Neural cell (in vitro differentiated cells): ENCODE results near the gene ST3GAL3. TPM values are rescaled to one million over a fixed set of nuclear protein-coding genes. Genes with fewer than 3 reads are reported as not detected.

ENCODE experiments used
- H2AFZ ChIP-seq: fragments of 200-600, 300-800 bp; sonication (generic), shearing (Covaris generic); 2 replicates; pipeline ENCODE4 v1.6.0; 2014; ENCODE audit warnings: low read depth, mild to moderate bottlenecking, antibody characterized with exemption, low read length, moderate library complexity
- H3F3A ChIP-seq: fragments of 200-600 bp; shearing (Covaris generic); 2 replicates; pipeline ENCODE4 v1.6.1; 2016; ENCODE audit warnings: mild to moderate bottlenecking, moderate library complexity, mixed read lengths, antibody characterized with exemption, low read length; ENCODE audit not compliant: insufficient read depth, poor library complexity, severe bottlenecking
- H3K27ac ChIP-seq: fragments of 200-600, 300-800 bp; sonication (generic), shearing (Covaris generic); 2 replicates; pipeline ENCODE4 v1.5.1; 2014; ENCODE audit warnings: mild to moderate bottlenecking, low read length, moderate library complexity
- H3K27me3 ChIP-seq: fragments of 300-800, 200-600 bp; sonication (generic), shearing (Covaris generic); 2 replicates; pipeline ENCODE4 v1.6.0; 2014; ENCODE audit warnings: mild to moderate bottlenecking, low read depth, low read length, moderate library complexity; ENCODE audit not compliant: insufficient read depth
- H3K36me3 ChIP-seq: fragments of 300-800, 200-600 bp; sonication (generic), shearing (Covaris generic); 2 replicates; pipeline ENCODE4 v1.5.1; 2014; ENCODE audit warnings: mild to moderate bottlenecking, antibody characterized with exemption, low read length, moderate library complexity; ENCODE audit not compliant: insufficient read depth
- H3K4me2 ChIP-seq: fragments of 300-800, 200-600 bp; sonication (generic), shearing (Covaris generic); 2 replicates; pipeline ENCODE4 v1.6.0; 2014; ENCODE audit warnings: mild to moderate bottlenecking, low read length
- H3K4me3 ChIP-seq: fragments of 300-800, 200-600 bp; sonication (generic), shearing (Covaris generic); 2 replicates; pipeline ENCODE4 v1.5.1; 2014; ENCODE audit warnings: mild to moderate bottlenecking, low read length, moderate library complexity
- H3K79me2 ChIP-seq: fragments of 200-600 bp; shearing (Covaris generic); replicated peaks from 2 replicates; pipeline ENCODE4 v1.6.0; 2014; ENCODE audit warnings: mild to moderate bottlenecking, low read length, moderate library complexity; ENCODE audit not compliant: insufficient read depth
- H3K9ac ChIP-seq: fragments of 300-800, 200-600 bp; sonication (generic), shearing (Covaris generic); 2 replicates; pipeline ENCODE4 v1.6.1; 2016; ENCODE audit warnings: mild to moderate bottlenecking, low read length, mixed read lengths
- H3K9me2 ChIP-seq: fragments of 200-600 bp; shearing (Covaris generic); 2 replicates; pipeline ENCODE4 v1.6.1; 2016; ENCODE audit warnings: mild to moderate bottlenecking, low read length, mixed read lengths; ENCODE audit not compliant: insufficient read depth
- H3K9me3 ChIP-seq: fragments of 200-600, 300-800 bp; sonication (generic), shearing (Covaris generic); 2 replicates; pipeline ENCODE4 v1.6.1; 2016; ENCODE audit warnings: mild to moderate bottlenecking, mixed run types, low read length, moderate library complexity, mixed read lengths
- H4K20me1 ChIP-seq: fragments of 200-600 bp; shearing (Covaris generic); 2 replicates; pipeline ENCODE4 v1.6.1; 2016; ENCODE audit warnings: mild to moderate bottlenecking, mixed run types; ENCODE audit not compliant: insufficient read depth
- EP300 ChIP-seq: fragments of 450-650 bp; conservative IDR thresholded peaks from 2 replicates; pipeline ENCODE4 v1.6.1; 2014; ENCODE audit warnings: antibody characterized with exemption, mild to moderate bottlenecking, moderate library complexity; ENCODE audit not compliant: poor library complexity, severe bottlenecking
- EZH2 ChIP-seq: fragments of 200-600, 300-800 bp; shearing (Covaris generic), sonication (generic); IDR thresholded peaks from 2 replicates; pipeline ENCODE4 v1.6.1; 2014; ENCODE audit warnings: antibody characterized with exemption, low read length, borderline replicate concordance, mild to moderate bottlenecking; ENCODE audit not compliant: insufficient read depth, poor library complexity, severe bottlenecking
- MXI1 ChIP-seq: fragments of 450-650 bp; conservative IDR thresholded peaks from 2 replicates; pipeline ENCODE4 v1.6.1; 2014; ENCODE audit warnings: antibody characterized with exemption, mild to moderate bottlenecking; ENCODE audit not compliant: poor library complexity, severe bottlenecking
- POLR2AphosphoS5 ChIP-seq: IDR thresholded peaks from 2 replicates; pipeline ENCODE4 v1.6.1; 2012
- RAD21 ChIP-seq: fragments of 450-650 bp; conservative IDR thresholded peaks from 2 replicates; pipeline ENCODE4 v1.6.1; 2014; ENCODE audit warnings: antibody characterized with exemption, mild to moderate bottlenecking, moderate library complexity
- SMC3 ChIP-seq: fragments of 450-650 bp; conservative IDR thresholded peaks from 2 replicates; pipeline ENCODE4 v1.6.1; 2014; ENCODE audit warnings: antibody characterized with exemption, mild to moderate bottlenecking, moderate library complexity; ENCODE audit not compliant: poor library complexity
- TAF1 ChIP-seq: IDR thresholded peaks from 2 replicates; pipeline ENCODE4 v1.6.1; 2012; ENCODE audit warnings: low read depth
- polyA plus RNA-seq: library from polyadenylated mRNA; depleted of rRNA; stranded (reverse); fragments of >200 nt; gene quantifications from 2 replicates; pipeline ENCODE4 v1.2.3, GENCODE V29; 2014
- TF ChIP-seq, protein P1 (sequence below): IDR thresholded peaks from 2 replicates; pipeline ENCODE4 v1.6.1; 2012; ENCODE audit warnings: borderline replicate concordance
- TF ChIP-seq, protein P2 (sequence below): fragments of 450-650 bp; IDR thresholded peaks from 2 replicates; pipeline ENCODE4 v1.5.1; 2014; ENCODE audit warnings: antibody characterized with exemption, mild to moderate bottlenecking, moderate library complexity; ENCODE audit not compliant: poor library complexity, severe bottlenecking

Gene ST3GAL3
- polyA plus RNA-seq, 1 donor from 2014 or later = 36.8 TPM

DNA sequence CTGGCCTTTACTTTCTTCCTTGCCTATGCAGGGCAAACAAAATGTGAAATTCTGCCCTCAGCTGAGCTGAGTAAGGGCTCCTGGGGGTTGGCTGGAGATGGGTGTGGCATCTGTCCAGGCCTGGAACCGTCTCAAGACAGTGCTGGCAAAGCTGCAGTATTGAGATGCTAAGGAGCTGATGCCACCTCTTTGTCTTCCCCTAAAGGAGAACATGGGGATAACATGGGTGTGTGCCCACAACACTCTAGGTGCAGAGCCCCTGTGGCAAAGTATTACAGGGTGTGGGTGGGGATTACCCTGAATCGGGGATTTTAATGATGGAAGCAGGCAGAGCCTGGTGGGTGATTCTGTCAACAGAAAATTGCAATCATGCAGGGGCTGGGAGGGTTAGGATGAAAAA lies 2.5 kb upstream of the ST3GAL3 start:
- no peaks in the 10 kb centered on the region for H3K9me2 ChIP-seq
- no peaks in the 10 kb centered on the region for H3K36me3 ChIP-seq
- peaks cover 11% of the 10 kb centered on the region for H3K79me2 ChIP-seq
- no peaks in the 10 kb centered on the region for H4K20me1 ChIP-seq
- no peaks in the 10 kb centered on the region for H3K9me3 ChIP-seq
- no peak for TF ChIP-seq EP300
- TF ChIP-seq TAF1 = no peak
- no peak for TF ChIP-seq POLR2AphosphoS5
- no peak for TF ChIP-seq SMC3
- no peak for TF ChIP-seq EZH2
- TF ChIP-seq, protein P1, sequence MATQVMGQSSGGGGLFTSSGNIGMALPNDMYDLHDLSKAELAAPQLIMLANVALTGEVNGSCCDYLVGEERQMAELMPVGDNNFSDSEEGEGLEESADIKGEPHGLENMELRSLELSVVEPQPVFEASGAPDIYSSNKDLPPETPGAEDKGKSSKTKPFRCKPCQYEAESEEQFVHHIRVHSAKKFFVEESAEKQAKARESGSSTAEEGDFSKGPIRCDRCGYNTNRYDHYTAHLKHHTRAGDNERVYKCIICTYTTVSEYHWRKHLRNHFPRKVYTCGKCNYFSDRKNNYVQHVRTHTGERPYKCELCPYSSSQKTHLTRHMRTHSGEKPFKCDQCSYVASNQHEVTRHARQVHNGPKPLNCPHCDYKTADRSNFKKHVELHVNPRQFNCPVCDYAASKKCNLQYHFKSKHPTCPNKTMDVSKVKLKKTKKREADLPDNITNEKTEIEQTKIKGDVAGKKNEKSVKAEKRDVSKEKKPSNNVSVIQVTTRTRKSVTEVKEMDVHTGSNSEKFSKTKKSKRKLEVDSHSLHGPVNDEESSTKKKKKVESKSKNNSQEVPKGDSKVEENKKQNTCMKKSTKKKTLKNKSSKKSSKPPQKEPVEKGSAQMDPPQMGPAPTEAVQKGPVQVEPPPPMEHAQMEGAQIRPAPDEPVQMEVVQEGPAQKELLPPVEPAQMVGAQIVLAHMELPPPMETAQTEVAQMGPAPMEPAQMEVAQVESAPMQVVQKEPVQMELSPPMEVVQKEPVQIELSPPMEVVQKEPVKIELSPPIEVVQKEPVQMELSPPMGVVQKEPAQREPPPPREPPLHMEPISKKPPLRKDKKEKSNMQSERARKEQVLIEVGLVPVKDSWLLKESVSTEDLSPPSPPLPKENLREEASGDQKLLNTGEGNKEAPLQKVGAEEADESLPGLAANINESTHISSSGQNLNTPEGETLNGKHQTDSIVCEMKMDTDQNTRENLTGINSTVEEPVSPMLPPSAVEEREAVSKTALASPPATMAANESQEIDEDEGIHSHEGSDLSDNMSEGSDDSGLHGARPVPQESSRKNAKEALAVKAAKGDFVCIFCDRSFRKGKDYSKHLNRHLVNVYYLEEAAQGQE = no peak
- TF ChIP-seq, protein P2, sequence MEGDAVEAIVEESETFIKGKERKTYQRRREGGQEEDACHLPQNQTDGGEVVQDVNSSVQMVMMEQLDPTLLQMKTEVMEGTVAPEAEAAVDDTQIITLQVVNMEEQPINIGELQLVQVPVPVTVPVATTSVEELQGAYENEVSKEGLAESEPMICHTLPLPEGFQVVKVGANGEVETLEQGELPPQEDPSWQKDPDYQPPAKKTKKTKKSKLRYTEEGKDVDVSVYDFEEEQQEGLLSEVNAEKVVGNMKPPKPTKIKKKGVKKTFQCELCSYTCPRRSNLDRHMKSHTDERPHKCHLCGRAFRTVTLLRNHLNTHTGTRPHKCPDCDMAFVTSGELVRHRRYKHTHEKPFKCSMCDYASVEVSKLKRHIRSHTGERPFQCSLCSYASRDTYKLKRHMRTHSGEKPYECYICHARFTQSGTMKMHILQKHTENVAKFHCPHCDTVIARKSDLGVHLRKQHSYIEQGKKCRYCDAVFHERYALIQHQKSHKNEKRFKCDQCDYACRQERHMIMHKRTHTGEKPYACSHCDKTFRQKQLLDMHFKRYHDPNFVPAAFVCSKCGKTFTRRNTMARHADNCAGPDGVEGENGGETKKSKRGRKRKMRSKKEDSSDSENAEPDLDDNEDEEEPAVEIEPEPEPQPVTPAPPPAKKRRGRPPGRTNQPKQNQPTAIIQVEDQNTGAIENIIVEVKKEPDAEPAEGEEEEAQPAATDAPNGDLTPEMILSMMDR = no peak
- no peak for TF ChIP-seq RAD21
- TF ChIP-seq MXI1 = no peak
- no peak overlapping the region for H3K4me3 ChIP-seq
- H3K9ac ChIP-seq = no peak overlapping the region
- no peaks in the 10 kb centered on the region for H3K27me3 ChIP-seq
- H2AFZ ChIP-seq = no peak overlapping the region
- H3F3A ChIP-seq = no peaks in the 10 kb centered on the region
- H3K27ac ChIP-seq = no peak overlapping the region
- no peak overlapping the region for H3K4me2 ChIP-seq

DNA sequence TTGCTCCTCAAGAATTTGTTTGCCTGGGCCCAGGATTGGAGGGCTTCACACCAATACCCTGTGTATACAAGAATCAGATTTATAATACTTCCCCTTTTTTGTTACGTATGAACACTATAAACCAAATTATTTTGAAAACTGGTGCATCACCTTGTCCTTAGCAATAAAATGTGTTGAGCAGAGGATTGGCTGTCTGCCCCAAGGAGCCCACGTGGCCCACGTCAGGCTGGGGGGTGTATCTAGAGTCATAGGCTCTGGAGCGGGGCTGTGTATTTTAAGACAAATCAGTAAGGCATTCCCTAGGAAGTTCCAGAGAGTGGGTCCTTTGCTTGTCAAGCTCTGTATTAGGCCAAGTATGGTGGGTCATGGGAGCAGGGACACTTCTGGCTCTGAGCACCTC lies 2.0 kb upstream of the ST3GAL3 start:
- no peak overlapping the region for H3K27ac ChIP-seq
- H2AFZ ChIP-seq = no peak overlapping the region
- H3K4me3 ChIP-seq = no peak overlapping the region
- H3K9me2 ChIP-seq = no peaks in the 10 kb centered on the region
- no peak overlapping the region for H3K9ac ChIP-seq
- no peaks in the 10 kb centered on the region for H3K9me3 ChIP-seq
- H3F3A ChIP-seq = no peaks in the 10 kb centered on the region
- no peaks in the 10 kb centered on the region for H3K27me3 ChIP-seq
- H4K20me1 ChIP-seq = no peaks in the 10 kb centered on the region
- H3K36me3 ChIP-seq = no peaks in the 10 kb centered on the region
- TF ChIP-seq POLR2AphosphoS5 (no peak), MXI1 (no peak), TAF1 (no peak), EZH2 (no peak), EP300 (no peak), RAD21 (no peak), SMC3 (no peak)
- TF ChIP-seq, protein P1 = no peak
- TF ChIP-seq, protein P2 = no peak
- H3K4me2 ChIP-seq = no peak overlapping the region
- H3K79me2 ChIP-seq = peaks cover 11% of the 10 kb centered on the region
